D721Med (cell line): ENCODE data around the gene SPACA4.
A peak's percentile ranks its signal among the peaks of the same experiment; 100 is the strongest.

Experiments
- DNase-seq: peaks from one replicate; pipeline ENCODE4 v3.0.0; 2011; ENCODE audit warnings: low spot score; ENCODE audit not compliant: insufficient read length
- FAIRE-seq: peaks from 2 replicates; lab custom pipeline; 2011; peaks lifted over from hg19 to GRCh38; lab: Jason Lieb, UNC
- TF ChIP-seq, protein P1 (sequence below): IDR thresholded peaks from 2 replicates; pipeline ENCODE4 v1.5.1; 2012; ENCODE audit warnings: mild to moderate bottlenecking, control low read depth; ENCODE audit not compliant: insufficient read depth; ENCODE audit errors: missing control alignments

Gene SPACA4

DNA sequence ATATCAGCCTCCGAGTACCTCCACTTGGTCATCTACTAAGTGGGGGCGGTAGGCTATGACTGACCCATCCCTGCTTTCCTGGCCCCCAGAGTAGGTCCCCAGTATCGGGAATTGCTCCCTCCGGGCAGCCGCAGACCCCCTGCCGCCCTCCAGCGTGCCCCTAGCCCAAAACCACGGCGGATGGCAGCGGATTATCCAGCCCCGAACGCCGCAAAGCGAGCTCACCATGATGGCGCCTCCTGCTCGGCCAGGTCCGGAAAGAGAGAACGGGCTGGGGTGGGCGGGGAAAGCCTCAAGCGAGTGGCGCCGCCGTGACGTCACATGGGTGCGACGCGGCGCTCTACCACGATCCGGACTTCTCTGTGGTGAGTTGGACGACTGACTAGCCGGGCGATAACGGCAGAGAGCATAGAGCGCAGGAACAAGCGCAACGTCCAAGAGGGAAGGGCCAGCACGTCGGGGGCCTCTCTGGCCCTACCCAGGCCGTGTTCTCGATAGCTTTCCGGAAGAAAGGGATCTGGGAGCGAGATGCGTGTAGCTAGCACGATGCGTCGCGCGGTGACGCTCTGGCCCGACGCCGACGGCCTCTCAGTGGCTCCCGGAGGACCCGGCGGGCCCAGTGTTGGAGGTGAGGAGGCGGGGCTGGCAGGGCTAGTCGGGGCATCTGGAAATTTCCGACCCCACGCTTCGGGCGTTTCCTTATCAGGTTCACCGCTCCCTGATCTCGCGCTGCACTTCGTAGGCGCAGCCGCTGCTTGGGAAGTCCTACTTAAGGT lies 12.6 kb downstream of the SPACA4 start, which contains the start of the genes RPL18 and SPHK2:
TSS of gene RPL18 (minus strand) at position 263 of the 776 bp plus-strand sequence. CDS start at position 228, 35 bp downstream.
TSS of gene SPHK2 (plus strand) at position 591 of the 776 bp plus-strand sequence. CDS start 1,009 bp downstream, outside the sequence.
- DNase-seq (peak; percentile 98), FAIRE-seq (no peak)
- TF ChIP-seq, protein P1, sequence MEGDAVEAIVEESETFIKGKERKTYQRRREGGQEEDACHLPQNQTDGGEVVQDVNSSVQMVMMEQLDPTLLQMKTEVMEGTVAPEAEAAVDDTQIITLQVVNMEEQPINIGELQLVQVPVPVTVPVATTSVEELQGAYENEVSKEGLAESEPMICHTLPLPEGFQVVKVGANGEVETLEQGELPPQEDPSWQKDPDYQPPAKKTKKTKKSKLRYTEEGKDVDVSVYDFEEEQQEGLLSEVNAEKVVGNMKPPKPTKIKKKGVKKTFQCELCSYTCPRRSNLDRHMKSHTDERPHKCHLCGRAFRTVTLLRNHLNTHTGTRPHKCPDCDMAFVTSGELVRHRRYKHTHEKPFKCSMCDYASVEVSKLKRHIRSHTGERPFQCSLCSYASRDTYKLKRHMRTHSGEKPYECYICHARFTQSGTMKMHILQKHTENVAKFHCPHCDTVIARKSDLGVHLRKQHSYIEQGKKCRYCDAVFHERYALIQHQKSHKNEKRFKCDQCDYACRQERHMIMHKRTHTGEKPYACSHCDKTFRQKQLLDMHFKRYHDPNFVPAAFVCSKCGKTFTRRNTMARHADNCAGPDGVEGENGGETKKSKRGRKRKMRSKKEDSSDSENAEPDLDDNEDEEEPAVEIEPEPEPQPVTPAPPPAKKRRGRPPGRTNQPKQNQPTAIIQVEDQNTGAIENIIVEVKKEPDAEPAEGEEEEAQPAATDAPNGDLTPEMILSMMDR: no peak

DNA sequence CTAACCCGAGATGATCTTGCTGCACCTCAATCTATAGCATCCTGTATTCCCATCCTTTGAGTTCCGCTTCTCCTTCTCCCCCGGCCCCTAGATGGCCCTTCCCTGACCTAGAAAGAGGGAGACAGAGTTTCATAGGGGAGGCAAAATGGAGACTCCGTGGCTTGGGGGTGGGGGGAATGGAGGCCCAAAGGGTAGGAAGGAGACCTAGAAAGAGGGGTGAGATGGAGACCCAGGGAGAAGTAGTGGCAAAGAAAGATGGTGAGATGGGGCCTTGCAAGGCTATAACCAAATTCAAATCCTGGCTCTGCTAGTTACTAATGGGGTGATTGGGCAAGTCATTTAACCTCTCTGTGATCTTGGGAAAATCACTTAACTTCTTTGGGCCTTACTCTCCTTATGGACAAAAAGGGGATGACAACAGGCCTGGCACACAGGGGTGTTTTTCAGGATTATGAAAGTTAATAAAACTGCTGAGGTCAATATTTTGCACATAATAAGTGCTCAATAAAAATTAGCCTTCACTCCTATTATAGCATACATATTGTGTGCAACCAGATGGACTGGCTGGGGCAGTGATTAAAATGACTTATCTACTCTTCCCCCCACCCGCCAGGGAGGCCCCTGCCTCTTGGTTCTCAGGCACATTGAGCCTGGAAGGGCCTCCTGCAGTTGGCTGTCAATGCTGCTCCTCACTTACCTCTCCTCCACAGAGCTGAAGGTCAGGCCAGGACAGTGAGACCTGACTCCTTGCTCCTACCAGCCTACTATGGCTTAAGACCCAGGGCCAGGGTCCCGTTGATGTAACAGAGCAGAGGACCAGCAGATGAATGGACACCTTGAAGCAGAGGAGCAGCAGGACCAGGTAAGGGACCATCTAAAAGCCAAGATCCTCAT lies 13.4 kb downstream of the SPACA4 start:
- TF ChIP-seq, protein P1: no peak
- DNase-seq (no peak), FAIRE-seq (no peak)

DNA sequence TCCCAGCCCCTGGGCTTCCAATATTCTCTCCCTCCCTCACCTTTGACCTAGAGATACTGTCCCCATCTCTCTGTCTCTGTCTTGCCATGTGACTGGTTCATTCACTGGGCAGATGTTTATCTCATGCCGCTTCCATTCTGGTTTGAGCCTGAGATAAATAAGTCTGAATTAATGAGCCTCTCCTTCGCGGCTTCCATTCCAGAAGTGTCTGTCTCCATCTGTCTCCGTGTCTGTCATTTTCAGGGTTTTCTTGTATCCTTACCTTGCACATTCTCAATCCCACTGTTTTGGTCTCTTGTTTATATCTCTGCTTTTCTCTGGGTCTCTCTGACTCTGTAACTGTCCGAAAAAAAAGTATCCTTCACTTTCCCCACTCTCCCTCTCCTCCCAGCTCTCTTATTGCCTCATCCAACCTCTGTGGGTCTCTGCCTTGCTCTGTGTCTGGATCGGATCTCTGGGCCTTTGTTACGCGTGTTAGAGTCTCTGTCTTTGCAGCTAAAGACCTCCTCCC lies 17.1 kb downstream of the SPACA4 start:
- FAIRE-seq (no peak), DNase-seq (no peak)
- TF ChIP-seq, protein P1: no peak

DNA sequence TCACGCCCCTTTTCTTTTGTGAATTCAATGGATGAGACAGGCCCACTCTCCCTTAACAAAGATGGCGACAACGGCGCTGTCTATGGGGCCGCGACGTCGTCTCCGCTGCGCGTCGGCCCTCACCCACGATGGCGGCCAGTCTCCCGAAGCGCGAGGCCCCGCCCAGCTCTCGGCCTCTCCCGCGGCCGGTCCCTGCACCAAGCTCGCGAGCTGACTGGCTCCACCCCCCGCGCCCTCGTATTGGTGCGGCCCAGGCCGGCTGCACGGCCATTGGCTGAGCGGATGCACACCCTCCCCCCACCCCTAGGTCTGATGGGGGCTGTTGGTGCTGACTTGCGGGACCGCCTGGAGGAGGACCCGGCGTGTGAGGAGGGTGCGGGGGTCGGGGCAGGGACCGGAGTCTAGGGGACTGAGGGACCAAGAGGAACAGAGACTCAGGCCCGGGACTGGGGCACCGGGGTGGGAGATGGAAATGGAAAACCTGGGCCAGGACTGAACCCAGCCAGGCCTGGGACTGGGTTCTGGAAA lies 17.6 kb downstream of the SPACA4 start:
- peak; percentile 96 for DNase-seq
- FAIRE-seq: no peak
- TF ChIP-seq, protein P1: no peak

DNA sequence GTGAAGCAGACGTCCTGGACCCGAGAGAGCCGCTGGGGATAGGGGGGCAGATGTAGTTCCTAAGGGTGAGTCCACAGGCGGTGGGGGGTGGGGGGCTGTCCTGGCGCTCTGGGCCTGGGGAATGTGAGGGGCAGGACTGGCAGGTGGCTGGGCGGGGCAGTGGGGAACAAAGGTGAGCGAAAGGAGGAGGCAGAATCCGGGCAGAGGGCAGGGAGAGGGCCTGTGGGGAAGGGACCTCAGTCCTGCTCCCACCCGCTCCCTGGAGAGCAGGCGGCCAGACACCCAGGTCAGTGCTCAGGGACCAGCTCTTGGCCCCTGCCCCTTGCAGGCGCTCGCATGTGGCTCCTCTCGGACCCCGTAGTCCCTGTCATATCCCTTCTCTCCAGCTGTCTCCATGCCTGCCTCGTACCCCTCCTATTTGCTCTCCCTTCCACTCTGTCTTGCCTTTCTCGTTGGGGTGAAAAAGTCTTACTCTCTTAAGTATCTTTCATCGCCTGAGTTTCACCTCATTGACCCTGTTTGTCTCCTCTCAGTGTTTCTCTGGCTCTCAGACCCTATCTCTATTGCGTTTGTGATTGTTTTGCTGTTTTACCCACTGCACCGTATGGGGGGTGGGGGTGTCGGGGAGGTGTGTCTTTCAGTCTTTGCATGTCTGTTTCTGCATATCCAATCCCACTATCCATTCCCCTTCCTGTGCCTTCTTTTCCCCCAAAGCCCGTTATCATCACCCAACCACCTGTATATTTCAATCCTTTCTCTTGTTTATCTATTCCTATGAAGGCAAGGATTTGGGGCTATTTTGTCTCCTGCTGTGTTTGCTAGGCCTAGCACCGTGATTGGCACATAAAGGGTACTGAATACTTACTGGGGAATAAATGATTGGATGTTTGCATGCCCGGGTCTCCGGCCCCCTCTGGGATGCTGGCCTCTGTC lies 18.5 kb downstream of the SPACA4 start:
- FAIRE-seq (no peak), DNase-seq (no peak)
- TF ChIP-seq, protein P1: no peak

DNA sequence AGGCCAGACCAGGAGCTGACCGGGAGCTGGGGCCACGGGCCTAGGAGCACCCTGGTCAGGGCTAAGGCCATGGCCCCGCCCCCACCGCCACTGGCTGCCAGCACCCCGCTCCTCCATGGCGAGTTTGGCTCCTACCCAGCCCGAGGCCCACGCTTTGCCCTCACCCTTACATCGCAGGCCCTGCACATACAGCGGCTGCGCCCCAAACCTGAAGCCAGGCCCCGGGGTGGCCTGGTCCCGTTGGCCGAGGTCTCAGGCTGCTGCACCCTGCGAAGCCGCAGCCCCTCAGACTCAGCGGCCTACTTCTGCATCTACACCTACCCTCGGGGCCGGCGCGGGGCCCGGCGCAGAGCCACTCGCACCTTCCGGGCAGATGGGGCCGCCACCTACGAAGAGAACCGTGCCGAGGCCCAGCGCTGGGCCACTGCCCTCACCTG lies 19.4 kb downstream of the SPACA4 start:
- TF ChIP-seq, protein P1: no peak
- DNase-seq (no peak), FAIRE-seq (no peak)
